OCI-LY7 (cell line): ENCODE data around the gene FCSK.

Experiments used
- EZH2phosphoT487 ChIP-seq: fragments of 200-600 bp; sonication (generic); IDR thresholded peaks from 2 replicates; pipeline ENCODE4 v1.6.1; 2018; ENCODE audit warnings: low read depth, borderline replicate concordance, mild to moderate bottlenecking, mixed run types, antibody characterized with exemption, low read length, moderate library complexity, mixed read lengths
- TF ChIP-seq, protein P1 (sequence below): fragments of 200-600 bp; sonication (generic); conservative IDR thresholded peaks from 2 replicates; pipeline ENCODE4 v1.5.1; 2014; ENCODE audit warnings: mild to moderate bottlenecking, antibody characterized with exemption, low read length, moderate library complexity, mixed read lengths

DNA sequence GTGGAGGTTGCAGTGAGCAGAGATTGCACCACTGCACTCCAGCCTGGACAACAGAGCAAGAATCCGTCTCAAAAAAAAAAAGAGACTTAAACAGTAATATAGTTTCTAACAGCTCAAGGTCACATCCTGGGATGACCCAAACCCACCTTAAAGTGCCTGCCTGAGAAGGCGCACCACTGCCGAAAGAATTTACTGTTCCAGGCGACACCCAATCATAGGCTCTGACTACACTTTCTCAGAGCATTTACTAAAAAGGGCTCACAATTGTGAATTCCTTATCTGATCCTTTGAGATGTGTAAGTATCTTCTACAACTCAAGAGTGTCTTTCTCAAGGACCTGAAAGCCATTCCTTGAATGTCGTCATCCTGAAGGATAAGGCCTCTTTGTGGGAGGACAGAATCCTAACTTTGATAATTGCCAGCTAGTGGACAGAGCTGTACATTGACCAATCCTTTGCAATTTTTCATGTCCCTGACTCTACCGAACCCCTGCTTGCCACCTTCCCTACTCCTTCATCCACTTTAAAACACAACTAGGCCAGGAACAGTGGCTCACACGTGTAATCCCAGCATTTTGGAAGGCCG is 12.9 kb upstream of the FCSK start:
- TF ChIP-seq, protein P1, sequence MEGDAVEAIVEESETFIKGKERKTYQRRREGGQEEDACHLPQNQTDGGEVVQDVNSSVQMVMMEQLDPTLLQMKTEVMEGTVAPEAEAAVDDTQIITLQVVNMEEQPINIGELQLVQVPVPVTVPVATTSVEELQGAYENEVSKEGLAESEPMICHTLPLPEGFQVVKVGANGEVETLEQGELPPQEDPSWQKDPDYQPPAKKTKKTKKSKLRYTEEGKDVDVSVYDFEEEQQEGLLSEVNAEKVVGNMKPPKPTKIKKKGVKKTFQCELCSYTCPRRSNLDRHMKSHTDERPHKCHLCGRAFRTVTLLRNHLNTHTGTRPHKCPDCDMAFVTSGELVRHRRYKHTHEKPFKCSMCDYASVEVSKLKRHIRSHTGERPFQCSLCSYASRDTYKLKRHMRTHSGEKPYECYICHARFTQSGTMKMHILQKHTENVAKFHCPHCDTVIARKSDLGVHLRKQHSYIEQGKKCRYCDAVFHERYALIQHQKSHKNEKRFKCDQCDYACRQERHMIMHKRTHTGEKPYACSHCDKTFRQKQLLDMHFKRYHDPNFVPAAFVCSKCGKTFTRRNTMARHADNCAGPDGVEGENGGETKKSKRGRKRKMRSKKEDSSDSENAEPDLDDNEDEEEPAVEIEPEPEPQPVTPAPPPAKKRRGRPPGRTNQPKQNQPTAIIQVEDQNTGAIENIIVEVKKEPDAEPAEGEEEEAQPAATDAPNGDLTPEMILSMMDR, result no peak
- TF ChIP-seq EZH2phosphoT487, result no peak
